ENCODE measurements around the gene ZNF850. TPM values are rescaled to one million over a fixed set of nuclear protein-coding genes. Genes with fewer than 3 reads are reported as not detected.
"Not testable (repeated sequence)": the region's sequence is repeated elsewhere in the genome, so short reads cannot be mapped to it uniquely, and the experiment has no call there.

Gene ZNF850
- total RNA-seq, 1 experiment from 2014 or later = 14.7 TPM

GRCh38 chr19:36771261-36772231 lies 1.1 kb downstream of the ZNF850 start:
- POLR2A ChIA-PET (ENCODE audit: low non-redundant PET) = no interaction called here

GRCh38 chr19:36750066-36750691 lies 22.4 kb downstream of the ZNF850 start:
- Histone ChIP-seq H3K4me3 (ENCODE audit: low read depth, low read length, poor library complexity, severe bottlenecking) (no peak overlapping the region), H3K27me3 (replicated peaks; ENCODE audit: insufficient read depth, low read depth, low read length, poor library complexity) (no peaks in the 10 kb centered on the region), H3K36me3 (ENCODE audit: insufficient read depth, low read length, poor library complexity, severe bottlenecking) (peaks cover 61% of the 10 kb centered on the region), H3K27ac (ENCODE audit: low read depth, low read length, poor library complexity, severe bottlenecking) (no peak overlapping the region), H3K4me1 (ENCODE audit: insufficient read depth, low read length, poor library complexity, severe bottlenecking) (no peaks in the 10 kb centered on the region), H3K9me3 (ENCODE audit: low read depth, low read length, poor library complexity, severe bottlenecking) (peaks cover 90% of the 10 kb centered on the region)
- POLR2A ChIA-PET (ENCODE audit: low non-redundant PET) = no interaction called here
- CTCF ChIA-PET = no interaction called here
- DNase-seq (ENCODE audit: low spot score) = no peak
- TF ChIP-seq EZH2 (IDR thresholded peaks at IDR 0.05; ENCODE audit: borderline replicate concordance, low read depth, low read length, poor library complexity, severe bottlenecking) = no peak
- TF ChIP-seq CTCF (conservative IDR thresholded peaks at IDR 0.05; ENCODE audit: low read depth, low read length) = no peak
- intact Hi-C loops (cut with micrococcal nuclease; ENCODE audit: unreplicated experiment) = no loop called here
- no TSS peak for BruUV-seq (replicated peaks)

More at GRCh38 chr19:36771261-36772231, 1.1 kb downstream of the ZNF850 start:
- BruUV-seq (replicated peaks) = no TSS peak
- no peaks in the 10 kb centered on the region for H3K4me1 ChIP-seq (ENCODE audit: insufficient read depth, low read length, poor library complexity, severe bottlenecking)
- no peaks in the 10 kb centered on the region for H3K27me3 ChIP-seq (replicated peaks; ENCODE audit: insufficient read depth, low read depth, low read length, poor library complexity)
- peak overlapping the region; percentile 78 for H3K27ac ChIP-seq (ENCODE audit: low read depth, low read length, poor library complexity, severe bottlenecking)
- peaks cover 3% of the 10 kb centered on the region for H3K36me3 ChIP-seq (ENCODE audit: insufficient read depth, low read length, poor library complexity, severe bottlenecking)
- H3K4me3 ChIP-seq (ENCODE audit: low read depth, low read length, poor library complexity, severe bottlenecking) = peak overlapping the region; percentile 78
- TF ChIP-seq EZH2 (IDR thresholded peaks at IDR 0.05; ENCODE audit: borderline replicate concordance, low read depth, low read length, poor library complexity, severe bottlenecking) (no peak), CTCF (conservative IDR thresholded peaks at IDR 0.05; ENCODE audit: low read depth, low read length) (no peak)
- CTCF ChIA-PET = no interaction called here
- peaks cover 43% of the 10 kb centered on the region for H3K9me3 ChIP-seq (ENCODE audit: low read depth, low read length, poor library complexity, severe bottlenecking)
- DNase-seq (ENCODE audit: low spot score) = peak; percentile 82
- intact Hi-C loops (cut with micrococcal nuclease; ENCODE audit: unreplicated experiment) = no loop called here

- DNase-seq (ENCODE audit: low spot score); H3K4me3 ChIP-seq (ENCODE audit: low read depth, low read length, poor library complexity, severe bottlenecking); CTCF ChIA-PET; H3K27ac ChIP-seq (ENCODE audit: low read depth, low read length, poor library complexity, severe bottlenecking); POLR2A ChIA-PET (ENCODE audit: low non-redundant PET); intact Hi-C loops (cut with micrococcal nuclease; ENCODE audit: unreplicated experiment); BruUV-seq (replicated peaks); H3K27me3 ChIP-seq (replicated peaks; ENCODE audit: insufficient read depth, low read depth, low read length, poor library complexity); H3K4me1 ChIP-seq (ENCODE audit: insufficient read depth, low read length, poor library complexity, severe bottlenecking): not testable (repeated sequence)
- peaks cover 88% of the 10 kb centered on the region for H3K9me3 ChIP-seq (ENCODE audit: low read depth, low read length, poor library complexity, severe bottlenecking)
- peaks cover 59% of the 10 kb centered on the region for H3K36me3 ChIP-seq (ENCODE audit: insufficient read depth, low read length, poor library complexity, severe bottlenecking)
These were observed 23.0 kb downstream of the ZNF850 start for GRCh38 chr19:36749613-36750012.
